ENCODE results near the gene CRISPLD2. TPM values are rescaled to one million over a fixed set of nuclear protein-coding genes. Genes with fewer than 3 reads are reported as not detected.
"Not testable (repeated sequence)": the region's sequence is repeated elsewhere in the genome, so short reads cannot be mapped to it uniquely, and the experiment has no call there.

The CRISPLD2 gene
- total and polyA plus RNA-seq, 10 donors = 7.9 to 271 (median 75.5) TPM

GRCh38 chr16:84851192-84852127 lies 31.7 kb downstream of the CRISPLD2 start:
- H3K4me1 ChIP-seq = peaks cover 0 to 13% (median 3%) of the 10 kb centered on the region in 6 donors
- TF ChIP-seq POLR2A (IDR thresholded peaks at IDR 0.05) (no peak), CTCF (IDR thresholded peaks at IDR 0.05 in 8 of 11, conservative IDR thresholded peaks at IDR 0.05 in 3 of 11) (no peak), POLR2AphosphoS5 (IDR thresholded peaks at IDR 0.05) (no peak)
- H3K36me3 ChIP-seq = peaks cover 0 to 99% (median 3%) of the 10 kb centered on the region in 6 donors
- H3K27me3 ChIP-seq (replicated peaks in 1 of 7) = peaks cover 0 to 34% (median 0%) of the 10 kb centered on the region in 7 donors
- peaks cover 0 to 6% (median 0%) of the 10 kb centered on the region in 8 donors for H3K9me3 ChIP-seq
- no peak for DNase-seq
- WGBS, 5 donors = 72 to 94% (median 86%) methylated on average over 18 of the region's 18 CpGs
- H3K4me3 ChIP-seq = no peak overlapping the region
- intact Hi-C loops (cut with DNase I; ENCODE audit: low total_unique reads) = no loop called here
- H3K27ac ChIP-seq = no peak overlapping the region

GRCh38 chr16:84853534-84853933 lies 33.7 kb downstream of the CRISPLD2 start:
- Histone ChIP-seq H3K36me3 (peaks cover 0 to 99% (median 3%) of the 10 kb centered on the region in 6 donors), H3K27me3 (replicated peaks in 1 of 7) (peaks cover 0 to 22% (median 0%) of the 10 kb centered on the region in 7 donors), H3K4me3 (no peak overlapping the region), H3K4me1 (peaks cover 0 to under 1% (median 0%) of the 10 kb centered on the region in 6 donors), H3K27ac (no peak overlapping the region), H3K9me3 (peaks cover 0 to 9% (median 0%) of the 10 kb centered on the region in 8 donors)
- no peak for DNase-seq
- intact Hi-C loops (cut with DNase I; ENCODE audit: low total_unique reads) = no loop called here
- WGBS, 5 donors = 41 to 55% (median 50%) methylated on average over 13 to 16 of the region's 16 CpGs
- TF ChIP-seq POLR2AphosphoS5 (IDR thresholded peaks at IDR 0.05) (peak in 2 of 3 donors; percentile 4 to 42), POLR2A (IDR thresholded peaks at IDR 0.05) (no peak)

- H3K27me3 ChIP-seq (replicated peaks in 1 of 7) = peaks cover 0 to 22% (median 0%) of the 10 kb centered on the region in 7 donors
- H3K4me1 ChIP-seq = no peaks in the 10 kb centered on the region
- WGBS, 5 donors = 87 to 91% (median 90%) methylated on average over 11 of the region's 11 CpGs
- peaks cover 0 to 21% (median 12%) of the 10 kb centered on the region in 8 donors for H3K9me3 ChIP-seq
- intact Hi-C loops (cut with DNase I; ENCODE audit: low total_unique reads) = no loop called here
- no peak overlapping the region for H3K4me3 ChIP-seq
- peaks cover 0 to 100% (median 8%) of the 10 kb centered on the region in 6 donors for H3K36me3 ChIP-seq
- no peak for DNase-seq
- TF ChIP-seq POLR2A (IDR thresholded peaks at IDR 0.05) = no peak
- no peak for TF ChIP-seq CTCF (IDR thresholded peaks at IDR 0.05 in 8 of 11, conservative IDR thresholded peaks at IDR 0.05 in 3 of 11)
- no peak for TF ChIP-seq POLR2AphosphoS5 (IDR thresholded peaks at IDR 0.05)
- no peak overlapping the region for H3K27ac ChIP-seq
Observed at GRCh38 chr16:84854759-84855158, 35.0 kb downstream of the CRISPLD2 start.

- intact Hi-C loops (cut with DNase I; ENCODE audit: low total_unique reads); DNase-seq; H3K4me1 ChIP-seq; H3K27ac ChIP-seq; H3K4me3 ChIP-seq: not testable (repeated sequence)
- Histone ChIP-seq H3K27me3 (replicated peaks in 1 of 7) (peaks cover 0 to 22% (median 0%) of the 10 kb centered on the region in 7 donors), H3K36me3 (peaks cover 0 to 100% (median 8%) of the 10 kb centered on the region in 6 donors), H3K9me3 (peaks cover 0 to 27% (median 20%) of the 10 kb centered on the region in 8 donors)
- 81 to 91% (median 85%) methylated on average over 4 of the region's 4 CpGs for WGBS, 5 donors
Observed at GRCh38 chr16:84855435-84856202, 35.8 kb downstream of the CRISPLD2 start.

GRCh38 chr16:84856203-84856581 lies 36.4 kb downstream of the CRISPLD2 start:
- Histone ChIP-seq H3K27me3 (replicated peaks in 1 of 7) (peaks cover 0 to 22% (median 0%) of the 10 kb centered on the region in 7 donors), H3K9me3 (peaks cover 0 to 25% (median 21%) of the 10 kb centered on the region in 8 donors), H3K36me3 (peaks cover 0 to 100% (median 8%) of the 10 kb centered on the region in 6 donors)
- DNase-seq; H3K27ac ChIP-seq; H3K4me1 ChIP-seq; H3K4me3 ChIP-seq; intact Hi-C loops (cut with DNase I; ENCODE audit: low total_unique reads): not testable (repeated sequence)
- WGBS, 5 donors = 82 to 93% (median 84%) methylated on average over 3 of the region's 3 CpGs

- 95 to 98% (median 97%) methylated on average over 5 of the region's 5 CpGs for WGBS, 5 donors
- H3K27ac ChIP-seq; H3K4me3 ChIP-seq; intact Hi-C loops (cut with DNase I; ENCODE audit: low total_unique reads); DNase-seq; H3K4me1 ChIP-seq: not testable (repeated sequence)
- H3K9me3 ChIP-seq = peaks cover 0 to 25% (median 21%) of the 10 kb centered on the region in 8 donors
- peaks cover 0 to 100% (median 8%) of the 10 kb centered on the region in 6 donors for H3K36me3 ChIP-seq
- peaks cover 0 to 22% (median 0%) of the 10 kb centered on the region in 7 donors for H3K27me3 ChIP-seq (replicated peaks in 1 of 7)
Observed at GRCh38 chr16:84856811-84857210, 37.0 kb downstream of the CRISPLD2 start.

Measured in spleen (tissue), 11 donors.